ENCODE results near the gene PIAS4. TPM values are rescaled to one million over a fixed set of nuclear protein-coding genes. Genes with fewer than 3 reads are reported as not detected.

Gene PIAS4
- total and polyA plus RNA-seq, 2 of the 13 experiments (the other 11 are each of a cell fraction or from before 2014, with no cell fraction given) = 9.0 to 20.1 TPM

DNA sequence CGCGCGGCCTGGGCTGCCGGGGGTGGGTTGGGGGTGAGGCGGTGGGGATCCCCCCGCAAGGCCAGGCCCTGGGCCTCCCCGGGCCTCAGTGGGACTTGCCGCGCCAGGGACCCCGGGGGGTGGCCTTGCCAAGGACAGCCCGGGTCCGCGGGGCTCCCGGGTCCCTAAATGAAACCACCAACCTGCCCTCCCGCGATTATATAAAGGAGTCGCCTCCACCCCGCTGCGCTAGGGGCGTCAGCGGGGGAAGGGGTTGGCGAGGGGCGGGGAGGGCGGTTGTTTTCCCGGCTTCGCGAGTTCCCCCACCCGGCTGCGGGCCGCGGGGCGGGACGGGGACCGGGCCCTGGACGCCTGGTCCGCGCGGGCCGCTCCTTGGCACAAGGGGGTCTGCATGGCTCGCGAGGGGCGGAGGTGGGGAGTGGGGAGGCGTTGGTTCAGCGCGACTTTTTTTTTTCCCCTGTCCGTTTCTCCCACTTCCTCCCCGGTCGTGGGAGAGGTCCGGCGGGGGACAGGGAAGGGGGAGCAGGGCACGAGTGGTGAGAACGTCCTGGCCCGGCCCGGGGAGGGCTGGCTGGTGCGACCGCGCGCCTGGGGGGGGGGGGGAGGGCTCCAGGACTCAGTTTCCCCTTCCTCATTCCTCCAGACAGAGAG, 60.0 kb downstream of the PIAS4 start (continued):
- peak; percentile 24; the same call in 1 of the 2 replicates for TF ChIP-seq PHF8 (CRISPR knock-in tag; IDR thresholded peaks at IDR 0.05)
- TF ChIP-seq DNMT1 (CRISPR knock-in tag; IDR thresholded peaks at IDR 0.05) = no peak
- TF ChIP-seq, protein P1, sequence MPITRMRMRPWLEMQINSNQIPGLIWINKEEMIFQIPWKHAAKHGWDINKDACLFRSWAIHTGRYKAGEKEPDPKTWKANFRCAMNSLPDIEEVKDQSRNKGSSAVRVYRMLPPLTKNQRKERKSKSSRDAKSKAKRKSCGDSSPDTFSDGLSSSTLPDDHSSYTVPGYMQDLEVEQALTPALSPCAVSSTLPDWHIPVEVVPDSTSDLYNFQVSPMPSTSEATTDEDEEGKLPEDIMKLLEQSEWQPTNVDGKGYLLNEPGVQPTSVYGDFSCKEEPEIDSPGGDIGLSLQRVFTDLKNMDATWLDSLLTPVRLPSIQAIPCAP (CRISPR knock-in tag; IDR thresholded peaks at IDR 0.05; ENCODE audit: low read depth) = no peak
- TF ChIP-seq SP5 (CRISPR knock-in tag; IDR thresholded peaks at IDR 0.05; ENCODE audit: borderline replicate concordance, low read depth) = 0 out of 2 replicates have a peak, but pooled peaks have one; percentile 7
- no peak for TF ChIP-seq SUZ12 (IDR thresholded peaks at IDR 0.05; ENCODE audit: low read depth, low read length)
- no peak for TF ChIP-seq ZNF567 (CRISPR knock-in tag; IDR thresholded peaks at IDR 0.05; ENCODE audit: borderline replicate concordance)
- TF ChIP-seq, protein P2, sequence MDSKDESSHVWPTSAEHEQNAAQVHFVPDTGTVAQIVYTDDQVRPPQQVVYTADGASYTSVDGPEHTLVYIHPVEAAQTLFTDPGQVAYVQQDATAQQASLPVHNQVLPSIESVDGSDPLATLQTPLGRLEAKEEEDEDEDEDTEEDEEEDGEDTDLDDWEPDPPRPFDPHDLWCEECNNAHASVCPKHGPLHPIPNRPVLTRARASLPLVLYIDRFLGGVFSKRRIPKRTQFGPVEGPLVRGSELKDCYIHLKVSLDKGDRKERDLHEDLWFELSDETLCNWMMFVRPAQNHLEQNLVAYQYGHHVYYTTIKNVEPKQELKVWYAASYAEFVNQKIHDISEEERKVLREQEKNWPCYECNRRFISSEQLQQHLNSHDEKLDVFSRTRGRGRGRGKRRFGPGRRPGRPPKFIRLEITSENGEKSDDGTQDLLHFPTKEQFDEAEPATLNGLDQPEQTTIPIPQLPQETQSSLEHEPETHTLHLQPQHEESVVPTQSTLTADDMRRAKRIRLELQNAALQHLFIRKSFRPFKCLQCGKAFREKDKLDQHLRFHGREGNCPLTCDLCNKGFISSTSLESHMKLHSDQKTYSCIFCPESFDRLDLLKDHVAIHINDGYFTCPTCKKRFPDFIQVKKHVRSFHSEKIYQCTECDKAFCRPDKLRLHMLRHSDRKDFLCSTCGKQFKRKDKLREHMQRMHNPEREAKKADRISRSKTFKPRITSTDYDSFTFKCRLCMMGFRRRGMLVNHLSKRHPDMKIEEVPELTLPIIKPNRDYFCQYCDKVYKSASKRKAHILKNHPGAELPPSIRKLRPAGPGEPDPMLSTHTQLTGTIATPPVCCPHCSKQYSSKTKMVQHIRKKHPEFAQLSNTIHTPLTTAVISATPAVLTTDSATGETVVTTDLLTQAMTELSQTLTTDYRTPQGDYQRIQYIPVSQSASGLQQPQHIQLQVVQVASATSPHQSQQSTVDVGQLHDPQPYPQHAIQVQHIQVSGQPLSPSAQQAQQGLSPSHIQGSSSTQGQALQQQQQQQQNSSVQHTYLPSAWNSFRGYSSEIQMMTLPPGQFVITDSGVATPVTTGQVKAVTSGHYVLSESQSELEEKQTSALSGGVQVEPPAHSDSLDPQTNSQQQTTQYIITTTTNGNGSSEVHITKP (CRISPR knock-in tag; IDR thresholded peaks at IDR 0.05; ENCODE audit: low read depth) = 0 out of 2 replicates have a peak, but pooled peaks have one; percentile 4
- peak; percentile 68 for TF ChIP-seq HNRNPK (IDR thresholded peaks at IDR 0.05; ENCODE audit: low read depth, low read length, poor library complexity, severe bottlenecking)
- peak; percentile 43 for TF ChIP-seq HDAC1 (CRISPR knock-in tag; IDR thresholded peaks at IDR 0.05)
- TF ChIP-seq, protein P3, sequence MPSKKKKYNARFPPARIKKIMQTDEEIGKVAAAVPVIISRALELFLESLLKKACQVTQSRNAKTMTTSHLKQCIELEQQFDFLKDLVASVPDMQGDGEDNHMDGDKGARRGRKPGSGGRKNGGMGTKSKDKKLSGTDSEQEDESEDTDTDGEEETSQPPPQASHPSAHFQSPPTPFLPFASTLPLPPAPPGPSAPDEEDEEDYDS (CRISPR knock-in tag; IDR thresholded peaks at IDR 0.05) = 0 out of 2 replicates have a peak, but pooled peaks have one; percentile 44
- TF ChIP-seq ZFX (CRISPR knock-in tag; IDR thresholded peaks at IDR 0.05; ENCODE audit: low read depth) = peak; percentile 45
- no peak for TF ChIP-seq ZNF224 (CRISPR knock-in tag; IDR thresholded peaks at IDR 0.05)
- no peak for TF ChIP-seq TBX2 (CRISPR knock-in tag; IDR thresholded peaks at IDR 0.05; ENCODE audit: borderline replicate concordance)
- TF ChIP-seq ZNF589 (CRISPR knock-in tag; conservative IDR thresholded peaks at IDR 0.05) = no peak
- TF ChIP-seq KAT8 (CRISPR knock-in tag; IDR thresholded peaks at IDR 0.05) = peak; percentile 14; the same call in 1 of the 2 replicates
- TF ChIP-seq, protein P4, sequence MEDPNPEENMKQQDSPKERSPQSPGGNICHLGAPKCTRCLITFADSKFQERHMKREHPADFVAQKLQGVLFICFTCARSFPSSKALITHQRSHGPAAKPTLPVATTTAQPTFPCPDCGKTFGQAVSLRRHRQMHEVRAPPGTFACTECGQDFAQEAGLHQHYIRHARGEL (CRISPR knock-in tag; IDR thresholded peaks at IDR 0.05) = no peak
- TF ChIP-seq ZNF775 (CRISPR knock-in tag; IDR thresholded peaks at IDR 0.05; ENCODE audit: borderline replicate concordance) = no peak
- TF ChIP-seq, protein P5, sequence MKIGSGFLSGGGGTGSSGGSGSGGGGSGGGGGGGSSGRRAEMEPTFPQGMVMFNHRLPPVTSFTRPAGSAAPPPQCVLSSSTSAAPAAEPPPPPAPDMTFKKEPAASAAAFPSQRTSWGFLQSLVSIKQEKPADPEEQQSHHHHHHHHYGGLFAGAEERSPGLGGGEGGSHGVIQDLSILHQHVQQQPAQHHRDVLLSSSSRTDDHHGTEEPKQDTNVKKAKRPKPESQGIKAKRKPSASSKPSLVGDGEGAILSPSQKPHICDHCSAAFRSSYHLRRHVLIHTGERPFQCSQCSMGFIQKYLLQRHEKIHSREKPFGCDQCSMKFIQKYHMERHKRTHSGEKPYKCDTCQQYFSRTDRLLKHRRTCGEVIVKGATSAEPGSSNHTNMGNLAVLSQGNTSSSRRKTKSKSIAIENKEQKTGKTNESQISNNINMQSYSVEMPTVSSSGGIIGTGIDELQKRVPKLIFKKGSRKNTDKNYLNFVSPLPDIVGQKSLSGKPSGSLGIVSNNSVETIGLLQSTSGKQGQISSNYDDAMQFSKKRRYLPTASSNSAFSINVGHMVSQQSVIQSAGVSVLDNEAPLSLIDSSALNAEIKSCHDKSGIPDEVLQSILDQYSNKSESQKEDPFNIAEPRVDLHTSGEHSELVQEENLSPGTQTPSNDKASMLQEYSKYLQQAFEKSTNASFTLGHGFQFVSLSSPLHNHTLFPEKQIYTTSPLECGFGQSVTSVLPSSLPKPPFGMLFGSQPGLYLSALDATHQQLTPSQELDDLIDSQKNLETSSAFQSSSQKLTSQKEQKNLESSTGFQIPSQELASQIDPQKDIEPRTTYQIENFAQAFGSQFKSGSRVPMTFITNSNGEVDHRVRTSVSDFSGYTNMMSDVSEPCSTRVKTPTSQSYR (CRISPR knock-in tag; IDR thresholded peaks at IDR 0.05; ENCODE audit: borderline replicate concordance) = no peak
- TF ChIP-seq FOXM1 (CRISPR knock-in tag; IDR thresholded peaks at IDR 0.05) = no peak
- TF ChIP-seq PAWR (CRISPR knock-in tag; IDR thresholded peaks at IDR 0.05; ENCODE audit: borderline replicate concordance) = no peak
- TF ChIP-seq POLR2A (IDR thresholded peaks at IDR 0.05; ENCODE audit: insufficient read depth in 1 of 2, low read depth in 2 of 2, low read length in 2 of 2) = peak in 1 of 2 experiments; percentile 28; a peak in 1 of 4 replicates
- 0 out of 2 replicates have a peak, but pooled peaks have one; percentile 46 for TF ChIP-seq DR1 (CRISPR knock-in tag; IDR thresholded peaks at IDR 0.05)

Measured in HepG2 (cell line).